ENCODE measurements around the gene DCXR.

DNA sequence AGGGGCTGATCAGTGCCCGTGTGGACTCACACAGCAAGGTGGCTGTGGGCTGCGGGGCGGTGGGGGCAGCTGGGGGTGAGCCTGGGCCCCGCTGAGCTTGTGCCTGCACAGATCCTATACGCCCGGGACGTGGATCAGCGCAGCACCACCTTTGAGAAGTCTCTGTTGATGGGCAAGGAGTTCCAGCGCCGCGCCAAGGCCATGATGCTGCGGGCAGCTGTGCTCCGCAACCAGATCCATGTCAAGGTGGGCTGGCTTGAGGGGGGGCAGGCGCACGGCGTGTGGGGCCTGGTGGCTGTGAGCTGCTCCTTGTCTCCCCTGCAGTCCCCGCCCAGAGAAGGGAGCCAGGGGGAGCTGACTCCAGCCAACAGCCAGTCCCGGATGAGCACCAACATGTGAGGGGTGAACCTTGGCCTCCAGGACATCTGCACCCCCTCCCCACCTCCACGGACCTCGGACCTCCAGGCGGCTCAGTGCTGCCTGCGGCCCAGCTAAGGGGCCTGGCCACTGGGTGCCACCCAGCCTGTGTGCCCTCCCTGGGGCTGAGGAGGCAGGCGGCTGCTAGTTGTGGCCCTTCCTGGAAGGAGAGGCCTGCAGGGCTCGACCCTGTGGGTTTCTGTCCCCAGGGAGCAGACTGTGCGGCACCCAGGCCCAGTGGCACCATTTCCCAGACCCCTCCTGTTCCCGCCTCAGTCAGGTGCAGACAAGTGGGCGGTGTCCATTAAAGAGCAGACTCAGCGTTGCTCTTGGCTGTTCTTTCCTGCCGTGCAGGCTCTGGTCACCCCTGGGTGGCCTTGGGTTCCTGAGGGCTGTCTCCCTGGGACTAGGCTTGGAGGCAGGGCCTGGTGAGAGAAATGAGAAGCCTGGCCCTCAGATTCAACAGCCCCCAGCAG lies 19.5 kb upstream of the DCXR start:
- TF ChIP-seq, protein P1, sequence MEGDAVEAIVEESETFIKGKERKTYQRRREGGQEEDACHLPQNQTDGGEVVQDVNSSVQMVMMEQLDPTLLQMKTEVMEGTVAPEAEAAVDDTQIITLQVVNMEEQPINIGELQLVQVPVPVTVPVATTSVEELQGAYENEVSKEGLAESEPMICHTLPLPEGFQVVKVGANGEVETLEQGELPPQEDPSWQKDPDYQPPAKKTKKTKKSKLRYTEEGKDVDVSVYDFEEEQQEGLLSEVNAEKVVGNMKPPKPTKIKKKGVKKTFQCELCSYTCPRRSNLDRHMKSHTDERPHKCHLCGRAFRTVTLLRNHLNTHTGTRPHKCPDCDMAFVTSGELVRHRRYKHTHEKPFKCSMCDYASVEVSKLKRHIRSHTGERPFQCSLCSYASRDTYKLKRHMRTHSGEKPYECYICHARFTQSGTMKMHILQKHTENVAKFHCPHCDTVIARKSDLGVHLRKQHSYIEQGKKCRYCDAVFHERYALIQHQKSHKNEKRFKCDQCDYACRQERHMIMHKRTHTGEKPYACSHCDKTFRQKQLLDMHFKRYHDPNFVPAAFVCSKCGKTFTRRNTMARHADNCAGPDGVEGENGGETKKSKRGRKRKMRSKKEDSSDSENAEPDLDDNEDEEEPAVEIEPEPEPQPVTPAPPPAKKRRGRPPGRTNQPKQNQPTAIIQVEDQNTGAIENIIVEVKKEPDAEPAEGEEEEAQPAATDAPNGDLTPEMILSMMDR (conservative IDR thresholded peaks at IDR 0.05; ENCODE audit: low read depth, low read length) = no peak
- no peak for TF ChIP-seq EZH2 (IDR thresholded peaks at IDR 0.05; ENCODE audit: borderline replicate concordance, low read depth, low read length, poor library complexity, severe bottlenecking)

Measured in A673 (cell line).